GM12892 (cell line): Measurements from ENCODE around the gene GABRG3.

ENCODE experiments used
- DNase-seq: peaks from one replicate; pipeline ENCODE4 v3.0.0; 2011; ENCODE audit not compliant: insufficient read length
- FAIRE-seq: peaks from 2 replicates; lab custom pipeline; 2011; peaks lifted over from hg19 to GRCh38; lab: Jason Lieb, UNC
- POLR2A ChIP-seq: IDR thresholded peaks from 2 replicates; pipeline ENCODE4 v1.6.1; 2011; ENCODE audit warnings: low read depth, low read length, control low read depth
- POLR2AphosphoS5 ChIP-seq: IDR thresholded peaks from 2 replicates; pipeline ENCODE4 v1.6.1; 2011; ENCODE audit warnings: low read depth, low read length, control low read depth
- TAF1 ChIP-seq: IDR thresholded peaks from 2 replicates; pipeline ENCODE4 v1.6.1; 2011; ENCODE audit warnings: low read depth, mild to moderate bottlenecking, control low read depth, low read length, borderline replicate concordance

The GABRG3 gene

DNA sequence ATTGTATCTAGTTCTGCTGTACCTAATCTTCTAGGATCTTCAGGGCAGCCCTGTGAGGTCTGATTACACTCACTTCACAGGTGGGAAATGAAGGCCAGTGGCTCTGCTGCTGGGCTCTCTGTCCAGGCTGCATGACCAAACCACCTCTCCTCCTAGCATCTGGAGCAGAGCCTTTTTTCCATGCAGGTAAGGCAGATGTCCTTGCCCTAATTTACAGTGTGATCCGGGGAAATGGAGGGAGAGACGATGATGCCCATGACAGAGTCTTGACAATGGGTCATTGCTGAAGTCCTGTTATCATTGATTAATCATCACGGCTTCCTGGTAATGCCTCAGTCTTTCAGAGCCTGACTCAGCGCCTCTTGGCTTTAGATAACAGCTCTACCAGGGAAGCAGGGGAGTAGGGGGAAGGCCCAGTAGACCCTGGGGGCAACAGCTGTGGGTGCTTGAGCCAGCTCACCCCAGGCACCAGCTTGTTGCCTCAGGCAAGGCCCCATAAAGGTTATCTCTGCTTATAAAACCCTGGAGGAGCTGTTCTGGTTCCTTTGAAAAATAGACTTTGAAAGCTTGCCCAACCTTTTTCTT lies 153.4 kb downstream of the GABRG3 start:
- FAIRE-seq (no peak), DNase-seq (no peak)
- TF ChIP-seq POLR2A (no peak), TAF1 (no peak), POLR2AphosphoS5 (no peak)

DNA sequence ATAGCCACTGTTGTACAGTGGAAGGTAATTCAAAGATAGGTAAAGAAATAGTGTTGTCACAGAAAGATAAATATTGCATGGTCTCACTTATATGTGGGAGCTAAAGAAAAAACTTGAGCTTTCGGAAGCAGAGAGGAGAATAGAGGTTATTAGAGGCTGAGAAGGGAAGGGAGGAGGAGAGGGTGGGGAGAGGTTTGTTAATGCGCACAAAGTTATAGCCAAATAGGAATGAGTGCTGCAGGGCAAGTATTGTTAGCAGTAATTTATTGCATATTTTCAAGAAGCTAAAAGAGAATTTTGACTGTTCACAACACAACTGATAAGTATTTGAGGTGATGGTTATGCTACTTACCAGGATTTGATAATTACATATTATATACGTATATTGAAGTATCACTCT lies 154.2 kb downstream of the GABRG3 start:
- TF ChIP-seq TAF1 (no peak), POLR2A (no peak), POLR2AphosphoS5 (no peak)
- FAIRE-seq = no peak
- no peak for DNase-seq

DNA sequence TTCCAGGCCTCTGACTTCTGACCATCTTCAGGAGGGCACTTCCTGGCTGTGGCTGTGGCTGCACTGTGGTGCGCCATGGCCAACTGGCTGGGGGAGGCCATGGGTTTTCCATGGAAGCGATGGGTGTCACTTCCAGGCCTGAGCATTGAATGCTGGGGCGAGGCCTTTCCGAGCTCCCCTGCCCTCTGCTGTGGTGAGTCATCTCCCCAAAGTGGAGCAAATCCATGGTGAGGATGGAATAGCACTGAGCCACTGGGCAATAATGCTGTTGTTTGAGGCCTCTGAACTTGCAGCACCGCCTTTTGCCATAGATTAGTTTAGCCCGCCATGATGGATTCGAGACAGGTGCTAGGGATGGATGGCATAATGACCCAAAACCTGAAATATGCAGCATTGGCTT lies 155.5 kb downstream of the GABRG3 start:
- FAIRE-seq (no peak), DNase-seq (no peak)
- TF ChIP-seq POLR2A (no peak), POLR2AphosphoS5 (no peak), TAF1 (no peak)

- no peak for TF ChIP-seq POLR2AphosphoS5
- no peak for TF ChIP-seq TAF1
Measured at GRCh38 chr15:27127815-27128570, 157.0 kb downstream of the GABRG3 start.

GRCh38 chr15:27133249-27133648 lies 162.3 kb downstream of the GABRG3 start:
- no peak for FAIRE-seq
- TF ChIP-seq POLR2AphosphoS5 = no peak
- TF ChIP-seq POLR2A = no peak
- TF ChIP-seq TAF1 = no peak
- DNase-seq = no peak

More at GRCh38 chr15:27127815-27128570, 157.0 kb downstream of the GABRG3 start:
- no peak for DNase-seq
- FAIRE-seq = no peak

GRCh38 chr15:27134481-27134880 lies 163.5 kb downstream of the GABRG3 start:
- FAIRE-seq (no peak), DNase-seq (no peak)
- TF ChIP-seq TAF1 (no peak), POLR2A (no peak), POLR2AphosphoS5 (no peak)

DNA sequence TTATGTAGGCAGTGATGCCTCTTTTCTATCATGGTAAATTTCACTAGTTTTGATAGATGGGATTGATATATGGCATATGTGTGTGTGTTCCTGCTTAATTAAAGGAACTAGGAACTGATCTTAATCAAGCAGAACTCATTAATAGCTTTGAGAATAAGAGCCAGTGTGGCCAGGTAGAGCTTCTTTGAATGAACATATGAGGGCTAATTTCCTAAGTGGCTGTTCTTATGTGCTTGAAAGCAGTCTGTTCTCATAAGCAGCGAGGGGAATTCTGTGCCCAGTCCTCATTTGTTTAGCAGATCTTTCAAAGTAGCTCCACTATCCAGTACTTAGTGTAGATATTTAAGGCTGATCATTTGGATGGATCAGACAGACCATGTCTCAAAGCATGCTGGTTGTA lies 164.2 kb downstream of the GABRG3 start:
- FAIRE-seq (no peak), DNase-seq (no peak)
- TF ChIP-seq POLR2AphosphoS5 = no peak
- no peak for TF ChIP-seq POLR2A
- no peak for TF ChIP-seq TAF1

DNA sequence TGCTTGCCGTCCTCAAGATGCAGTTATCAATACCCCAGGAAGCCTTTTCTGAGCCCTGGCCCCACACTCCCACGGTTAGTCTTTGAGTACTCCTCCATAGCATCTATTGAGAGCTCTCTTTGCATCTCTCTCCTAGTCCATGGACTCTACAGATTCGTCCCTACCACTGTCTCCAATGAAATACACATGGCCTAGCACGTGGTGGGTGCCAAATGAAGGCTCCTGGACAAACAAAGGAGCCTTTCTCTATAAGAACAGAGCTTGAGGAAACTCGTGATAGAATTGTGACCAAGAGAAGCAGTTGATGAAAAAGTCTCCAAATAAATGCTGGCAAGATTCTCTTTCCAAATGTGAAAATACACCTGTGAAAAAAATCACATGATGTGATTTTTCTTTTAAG lies 166.1 kb downstream of the GABRG3 start:
- no peak for TF ChIP-seq POLR2AphosphoS5
- TF ChIP-seq TAF1 = no peak
- TF ChIP-seq POLR2A = no peak
- DNase-seq = no peak
- FAIRE-seq = no peak

DNA sequence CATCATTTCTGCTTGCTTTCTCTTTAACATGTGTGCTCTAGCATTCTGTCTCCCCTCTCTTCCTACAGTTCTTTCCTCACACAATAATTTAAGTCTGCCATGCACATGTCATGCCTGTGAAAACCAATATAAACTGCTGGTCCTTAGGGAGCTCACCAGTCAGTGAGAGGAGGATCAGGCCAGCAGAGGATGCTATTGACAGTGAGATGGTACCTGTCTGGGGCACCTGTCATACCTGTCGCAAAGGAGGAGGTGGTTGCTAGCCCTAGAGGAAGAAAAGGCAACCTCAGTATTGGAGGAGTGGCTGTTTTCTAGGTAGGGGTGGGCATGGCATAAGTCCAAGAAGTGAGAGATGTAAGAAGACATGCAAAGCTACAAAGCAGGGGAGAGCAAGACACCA lies 194.6 kb downstream of the GABRG3 start:
- DNase-seq (no peak), FAIRE-seq (no peak)
- TF ChIP-seq POLR2A (no peak), POLR2AphosphoS5 (no peak), TAF1 (no peak)

- FAIRE-seq (no peak), DNase-seq (no peak)
- no peak for TF ChIP-seq POLR2A
Measured at GRCh38 chr15:27166917-27167316, 195.9 kb downstream of the GABRG3 start.

GRCh38 chr15:27167738-27168137 lies 196.8 kb downstream of the GABRG3 start:
- FAIRE-seq = no peak
- no peak for TF ChIP-seq POLR2AphosphoS5
- TF ChIP-seq TAF1 = no peak
- no peak for TF ChIP-seq POLR2A
- no peak for DNase-seq

DNA sequence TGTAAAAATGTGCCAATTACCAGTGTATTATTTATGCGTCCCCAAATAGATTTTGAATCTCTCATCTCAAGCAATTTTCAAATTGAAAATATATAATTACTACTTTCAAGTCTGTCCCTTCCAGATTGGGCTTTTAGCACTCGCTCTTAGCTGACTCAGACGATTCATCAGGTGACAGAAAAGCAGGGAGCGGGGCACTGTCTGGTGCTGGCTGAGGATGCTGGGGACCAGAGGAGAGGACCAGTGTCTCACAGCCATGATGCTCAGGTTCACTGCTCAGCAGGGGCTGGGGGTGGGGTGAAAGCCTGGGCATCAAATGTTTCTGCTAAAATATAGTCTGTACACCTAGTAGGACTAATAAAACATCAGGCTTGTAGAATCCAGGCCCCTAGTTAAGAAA lies 199.9 kb downstream of the GABRG3 start:
- DNase-seq (no peak), FAIRE-seq (no peak)
- TF ChIP-seq TAF1 = no peak
- no peak for TF ChIP-seq POLR2A
- no peak for TF ChIP-seq POLR2AphosphoS5

GRCh38 chr15:27172821-27173220 lies 201.8 kb downstream of the GABRG3 start:
- TF ChIP-seq POLR2AphosphoS5 (no peak), POLR2A (no peak), TAF1 (no peak)
- DNase-seq = no peak
- FAIRE-seq = no peak
